Ectodermal cell (in vitro differentiated cells): Measurements from ENCODE around the gene FAM193B.
A peak's percentile ranks its signal among the peaks of the same experiment; 100 is the strongest.

Source experiments
- H3K27ac ChIP-seq: 2 replicates; pipeline ENCODE4 v1.7.0; 2013; ENCODE audit warnings: mild to moderate bottlenecking, low read depth, low read length; ENCODE audit not compliant: insufficient read depth, poor library complexity, severe bottlenecking
- H3K27me3 ChIP-seq: 2 replicates; pipeline ENCODE4 v1.7.0; 2013; ENCODE audit warnings: mild to moderate bottlenecking, low read length; ENCODE audit not compliant: insufficient read depth, control insufficient read depth, poor library complexity, severe bottlenecking
- H3K36me3 ChIP-seq: one replicate; pipeline ENCODE4 v1.7.0; 2013; ENCODE audit warnings: low read length; ENCODE audit not compliant: control insufficient read depth, insufficient read depth
- H3K4me1 ChIP-seq: one replicate; pipeline ENCODE4 v1.7.0; 2013; ENCODE audit warnings: low read length; ENCODE audit not compliant: control insufficient read depth, insufficient read depth
- H3K4me3 ChIP-seq: 2 replicates; pipeline ENCODE4 v1.7.0; 2013; ENCODE audit warnings: low read depth, low read length, control low read depth; ENCODE audit not compliant: insufficient read depth
- H3K9me3 ChIP-seq: 2 replicates; pipeline ENCODE4 v1.7.0; 2013; ENCODE audit warnings: mild to moderate bottlenecking, low read length, moderate library complexity; ENCODE audit not compliant: control insufficient read depth
- WGBS, 2 experiments: methylation state at CpG; one replicate each; pipeline ENCODE4 v1.1.7; 2013; ENCODE audit warnings: missing lambda C conversion rate in 2 of 2; 5-methylcytosine and 5-hydroxymethylcytosine counted together

The FAM193B gene

DNA sequence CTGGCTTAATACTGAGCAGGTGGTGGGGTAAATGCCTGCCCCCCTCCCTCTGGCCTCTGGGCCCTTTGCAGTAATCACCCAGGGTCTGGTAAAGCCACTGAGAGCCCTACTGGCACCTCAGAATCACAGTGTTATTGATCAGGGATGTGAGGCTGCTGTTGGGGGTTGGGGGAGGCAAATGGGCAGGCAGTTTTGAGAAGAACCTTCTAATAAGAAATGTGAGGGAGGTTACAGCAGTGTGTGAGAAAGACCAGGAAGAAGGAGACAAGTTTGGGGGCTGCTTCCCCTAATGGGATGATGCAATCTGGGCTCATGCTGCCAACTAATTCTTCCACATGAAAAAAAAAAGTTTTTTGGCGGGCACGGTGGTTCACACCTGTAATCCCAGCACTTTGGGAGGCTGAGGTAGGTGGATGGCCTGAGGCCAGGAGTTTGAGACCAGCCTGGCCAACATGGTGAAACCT is 42.4 kb upstream of the FAM193B start:
- Histone ChIP-seq H3K27ac (no peak overlapping the region), H3K4me1 (peaks cover 6% of the 10 kb centered on the region), H3K27me3 (peaks cover 12% of the 10 kb centered on the region), H3K36me3 (peaks cover 22% of the 10 kb centered on the region), H3K4me3 (no peak overlapping the region), H3K9me3 (no peaks in the 10 kb centered on the region)
- 90 to 96% methylated on average over 2 of the region's 2 CpGs for whole genome bisulfite sequencing, 2 experiments

GRCh38 chr5:177595991-177596774 is 41.8 kb upstream of the FAM193B start:
- Histone ChIP-seq H3K36me3 (peaks cover 22% of the 10 kb centered on the region), H3K9me3 (no peaks in the 10 kb centered on the region), H3K4me3 (no peak overlapping the region), H3K4me1 (peaks cover 4% of the 10 kb centered on the region), H3K27ac (no peak overlapping the region), H3K27me3 (peaks cover 16% of the 10 kb centered on the region)
- 95 to 98% methylated on average over 2 of the region's 2 CpGs for whole genome bisulfite sequencing, 2 experiments

DNA sequence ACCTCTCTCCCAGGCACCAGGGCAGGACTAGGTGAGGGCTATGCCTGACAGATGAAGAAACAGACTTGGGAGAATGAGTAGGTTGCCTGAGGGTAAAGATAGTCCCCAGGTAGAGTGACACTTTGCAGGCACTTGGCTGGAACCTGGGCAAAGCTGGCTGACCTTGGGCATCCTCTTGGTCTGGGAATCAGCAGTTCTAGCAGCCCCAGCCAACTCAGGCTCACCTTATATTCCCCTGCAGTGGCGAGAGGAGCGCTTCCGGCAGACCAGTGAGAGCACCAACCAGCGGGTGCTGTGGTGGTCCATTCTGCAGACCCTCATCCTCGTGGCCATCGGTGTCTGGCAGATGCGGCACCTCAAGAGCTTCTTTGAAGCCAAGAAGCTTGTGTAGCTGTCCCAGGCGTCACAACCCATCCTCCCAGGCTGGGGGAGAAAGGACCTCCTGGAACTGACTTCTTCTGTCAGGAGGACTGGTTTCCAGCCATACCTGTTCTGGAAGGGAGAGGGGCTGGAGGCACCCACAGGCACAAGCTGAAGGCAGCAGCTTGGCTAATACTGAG is 40.7 kb upstream of the FAM193B start:
- H3K36me3 ChIP-seq, result peaks cover 22% of the 10 kb centered on the region
- no peaks in the 10 kb centered on the region for H3K9me3 ChIP-seq
- WGBS, 2 experiments, result 95% methylated on average over 8 of the region's 8 CpGs
- no peaks in the 10 kb centered on the region for H3K4me1 ChIP-seq
- H3K4me3 ChIP-seq, result no peak overlapping the region
- H3K27ac ChIP-seq, result no peak overlapping the region
- H3K27me3 ChIP-seq, result peaks cover 22% of the 10 kb centered on the region

- WGBS, 2 experiments, result 94% methylated on average over 8 of the region's 8 CpGs
- H3K9me3 ChIP-seq, result no peaks in the 10 kb centered on the region
- H3K4me1 ChIP-seq, result no peaks in the 10 kb centered on the region
- peaks cover 22% of the 10 kb centered on the region for H3K27me3 ChIP-seq
- H3K27ac ChIP-seq, result no peak overlapping the region
- peaks cover 22% of the 10 kb centered on the region for H3K36me3 ChIP-seq
- H3K4me3 ChIP-seq, result no peak overlapping the region
Observed at GRCh38 chr5:177594071-177594470, 39.7 kb upstream of the FAM193B start.

DNA sequence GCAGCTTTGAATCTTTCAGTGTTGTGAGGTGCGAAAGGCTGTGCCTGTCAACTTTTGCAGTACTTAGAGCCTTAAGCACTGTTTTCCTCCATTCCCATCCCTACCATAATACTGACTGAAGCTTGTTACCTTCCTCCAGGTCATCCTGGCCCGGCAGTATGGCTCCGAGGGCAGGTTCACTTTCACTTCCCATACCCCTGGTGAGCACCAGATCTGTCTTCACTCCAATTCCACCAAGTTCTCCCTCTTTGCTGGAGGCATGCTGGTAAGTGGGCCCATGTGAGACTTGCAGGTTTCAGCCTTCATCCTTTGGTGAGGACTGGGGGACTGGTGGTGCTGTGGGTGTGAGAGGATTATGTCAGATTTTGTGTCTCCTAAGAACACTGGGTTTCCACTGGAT is 39.1 kb upstream of the FAM193B start:
- WGBS, 2 experiments, result 94 to 95% methylated on average over 3 of the region's 3 CpGs
- Histone ChIP-seq H3K4me1 (no peaks in the 10 kb centered on the region), H3K27me3 (peaks cover 23% of the 10 kb centered on the region), H3K27ac (no peak overlapping the region), H3K36me3 (peaks cover 22% of the 10 kb centered on the region), H3K4me3 (no peak overlapping the region), H3K9me3 (no peaks in the 10 kb centered on the region)

- Histone ChIP-seq H3K4me1 (no peaks in the 10 kb centered on the region), H3K27me3 (peaks cover 26% of the 10 kb centered on the region), H3K27ac (no peak overlapping the region), H3K4me3 (peak overlapping the region; percentile 86), H3K9me3 (no peaks in the 10 kb centered on the region), H3K36me3 (peaks cover 22% of the 10 kb centered on the region)
- WGBS, 2 experiments, result 85 to 94% methylated on average over 13 of the region's 13 CpGs
Observed at GRCh38 chr5:177592905-177593304, 38.5 kb upstream of the FAM193B start.

GRCh38 chr5:177592010-177592834 is 37.9 kb upstream of the FAM193B start, which contains the start of gene TMED9:
Gene TMED9, plus strand, starts transcription at chr5:177592203. Its CDS starts 12 bp downstream, at chr5:177592215.
- Histone ChIP-seq H3K4me3 (peak within 1 kb of the TSS; percentile 86), H3K27ac (no peak within 1 kb of the TSS), H3K27me3 (peaks cover 30% of the 10 kb centered on the region), H3K9me3 (no peaks in the 10 kb centered on the region), H3K4me1 (no peaks in the 10 kb centered on the region), H3K36me3 (peaks cover 22% of the 10 kb centered on the region)
- WGBS, 2 experiments, result 2% methylated on average over 69 to 71 of the region's 71 CpGs

GRCh38 chr5:177591690-177592009 is 37.3 kb upstream of the FAM193B start:
- no peaks in the 10 kb centered on the region for H3K9me3 ChIP-seq
- peaks cover 30% of the 10 kb centered on the region for H3K27me3 ChIP-seq
- no peak overlapping the region for H3K27ac ChIP-seq
- peaks cover 22% of the 10 kb centered on the region for H3K36me3 ChIP-seq
- H3K4me3 ChIP-seq, result peak overlapping the region; percentile 86
- WGBS, 2 experiments, result 25 to 30% methylated on average over 8 of the region's 8 CpGs
- H3K4me1 ChIP-seq, result no peaks in the 10 kb centered on the region

- peaks cover 34% of the 10 kb centered on the region for H3K27me3 ChIP-seq
- H3K27ac ChIP-seq, result no peak overlapping the region
Observed at GRCh38 chr5:177590406-177590805, 36.0 kb upstream of the FAM193B start.

GRCh38 chr5:177588413-177588909 is 34.1 kb upstream of the FAM193B start:
- Histone ChIP-seq H3K36me3 (peaks cover under 1% of the 10 kb centered on the region), H3K9me3 (no peaks in the 10 kb centered on the region), H3K27ac (no peak overlapping the region), H3K4me1 (no peaks in the 10 kb centered on the region), H3K27me3 (peaks cover 46% of the 10 kb centered on the region), H3K4me3 (no peak overlapping the region)
- WGBS, 2 experiments, result 76 to 77% methylated on average over 13 of the region's 13 CpGs

More at GRCh38 chr5:177590406-177590805, 36.0 kb upstream of the FAM193B start:
- H3K36me3 ChIP-seq, result peaks cover 14% of the 10 kb centered on the region
- no peaks in the 10 kb centered on the region for H3K9me3 ChIP-seq
- WGBS, 2 experiments, result 88 to 94% methylated on average over 1 of the region's 1 CpG
- no peaks in the 10 kb centered on the region for H3K4me1 ChIP-seq
- no peak overlapping the region for H3K4me3 ChIP-seq
